Neural cell (in vitro differentiated cells): ENCODE data around the gene C17orf50.

Experiments used
- EP300 ChIP-seq: fragments of 450-650 bp; conservative IDR thresholded peaks from 2 replicates; pipeline ENCODE4 v1.6.1; 2014; ENCODE audit warnings: antibody characterized with exemption, mild to moderate bottlenecking, moderate library complexity; ENCODE audit not compliant: poor library complexity, severe bottlenecking
- EZH2 ChIP-seq: fragments of 200-600, 300-800 bp; shearing (Covaris generic), sonication (generic); IDR thresholded peaks from 2 replicates; pipeline ENCODE4 v1.6.1; 2014; ENCODE audit warnings: antibody characterized with exemption, low read length, borderline replicate concordance, mild to moderate bottlenecking; ENCODE audit not compliant: insufficient read depth, poor library complexity, severe bottlenecking
- MXI1 ChIP-seq: fragments of 450-650 bp; conservative IDR thresholded peaks from 2 replicates; pipeline ENCODE4 v1.6.1; 2014; ENCODE audit warnings: antibody characterized with exemption, mild to moderate bottlenecking; ENCODE audit not compliant: poor library complexity, severe bottlenecking
- POLR2AphosphoS5 ChIP-seq: IDR thresholded peaks from 2 replicates; pipeline ENCODE4 v1.6.1; 2012
- RAD21 ChIP-seq: fragments of 450-650 bp; conservative IDR thresholded peaks from 2 replicates; pipeline ENCODE4 v1.6.1; 2014; ENCODE audit warnings: antibody characterized with exemption, mild to moderate bottlenecking, moderate library complexity
- SMC3 ChIP-seq: fragments of 450-650 bp; conservative IDR thresholded peaks from 2 replicates; pipeline ENCODE4 v1.6.1; 2014; ENCODE audit warnings: antibody characterized with exemption, mild to moderate bottlenecking, moderate library complexity; ENCODE audit not compliant: poor library complexity
- TAF1 ChIP-seq: IDR thresholded peaks from 2 replicates; pipeline ENCODE4 v1.6.1; 2012; ENCODE audit warnings: low read depth
- TF ChIP-seq, protein P1 (sequence below): fragments of 450-650 bp; IDR thresholded peaks from 2 replicates; pipeline ENCODE4 v1.5.1; 2014; ENCODE audit warnings: antibody characterized with exemption, mild to moderate bottlenecking, moderate library complexity; ENCODE audit not compliant: poor library complexity, severe bottlenecking
- TF ChIP-seq, protein P2 (sequence below): IDR thresholded peaks from 2 replicates; pipeline ENCODE4 v1.6.1; 2012; ENCODE audit warnings: borderline replicate concordance

GRCh38 chr17:35766489-35766877, 5.8 kb downstream of the C17orf50 start:
- TF ChIP-seq SMC3 (no peak), EZH2 (no peak), EP300 (no peak), TAF1 (no peak), RAD21 (no peak), POLR2AphosphoS5 (no peak), MXI1 (no peak)
- TF ChIP-seq, protein P1, sequence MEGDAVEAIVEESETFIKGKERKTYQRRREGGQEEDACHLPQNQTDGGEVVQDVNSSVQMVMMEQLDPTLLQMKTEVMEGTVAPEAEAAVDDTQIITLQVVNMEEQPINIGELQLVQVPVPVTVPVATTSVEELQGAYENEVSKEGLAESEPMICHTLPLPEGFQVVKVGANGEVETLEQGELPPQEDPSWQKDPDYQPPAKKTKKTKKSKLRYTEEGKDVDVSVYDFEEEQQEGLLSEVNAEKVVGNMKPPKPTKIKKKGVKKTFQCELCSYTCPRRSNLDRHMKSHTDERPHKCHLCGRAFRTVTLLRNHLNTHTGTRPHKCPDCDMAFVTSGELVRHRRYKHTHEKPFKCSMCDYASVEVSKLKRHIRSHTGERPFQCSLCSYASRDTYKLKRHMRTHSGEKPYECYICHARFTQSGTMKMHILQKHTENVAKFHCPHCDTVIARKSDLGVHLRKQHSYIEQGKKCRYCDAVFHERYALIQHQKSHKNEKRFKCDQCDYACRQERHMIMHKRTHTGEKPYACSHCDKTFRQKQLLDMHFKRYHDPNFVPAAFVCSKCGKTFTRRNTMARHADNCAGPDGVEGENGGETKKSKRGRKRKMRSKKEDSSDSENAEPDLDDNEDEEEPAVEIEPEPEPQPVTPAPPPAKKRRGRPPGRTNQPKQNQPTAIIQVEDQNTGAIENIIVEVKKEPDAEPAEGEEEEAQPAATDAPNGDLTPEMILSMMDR: no peak
- TF ChIP-seq, protein P2, sequence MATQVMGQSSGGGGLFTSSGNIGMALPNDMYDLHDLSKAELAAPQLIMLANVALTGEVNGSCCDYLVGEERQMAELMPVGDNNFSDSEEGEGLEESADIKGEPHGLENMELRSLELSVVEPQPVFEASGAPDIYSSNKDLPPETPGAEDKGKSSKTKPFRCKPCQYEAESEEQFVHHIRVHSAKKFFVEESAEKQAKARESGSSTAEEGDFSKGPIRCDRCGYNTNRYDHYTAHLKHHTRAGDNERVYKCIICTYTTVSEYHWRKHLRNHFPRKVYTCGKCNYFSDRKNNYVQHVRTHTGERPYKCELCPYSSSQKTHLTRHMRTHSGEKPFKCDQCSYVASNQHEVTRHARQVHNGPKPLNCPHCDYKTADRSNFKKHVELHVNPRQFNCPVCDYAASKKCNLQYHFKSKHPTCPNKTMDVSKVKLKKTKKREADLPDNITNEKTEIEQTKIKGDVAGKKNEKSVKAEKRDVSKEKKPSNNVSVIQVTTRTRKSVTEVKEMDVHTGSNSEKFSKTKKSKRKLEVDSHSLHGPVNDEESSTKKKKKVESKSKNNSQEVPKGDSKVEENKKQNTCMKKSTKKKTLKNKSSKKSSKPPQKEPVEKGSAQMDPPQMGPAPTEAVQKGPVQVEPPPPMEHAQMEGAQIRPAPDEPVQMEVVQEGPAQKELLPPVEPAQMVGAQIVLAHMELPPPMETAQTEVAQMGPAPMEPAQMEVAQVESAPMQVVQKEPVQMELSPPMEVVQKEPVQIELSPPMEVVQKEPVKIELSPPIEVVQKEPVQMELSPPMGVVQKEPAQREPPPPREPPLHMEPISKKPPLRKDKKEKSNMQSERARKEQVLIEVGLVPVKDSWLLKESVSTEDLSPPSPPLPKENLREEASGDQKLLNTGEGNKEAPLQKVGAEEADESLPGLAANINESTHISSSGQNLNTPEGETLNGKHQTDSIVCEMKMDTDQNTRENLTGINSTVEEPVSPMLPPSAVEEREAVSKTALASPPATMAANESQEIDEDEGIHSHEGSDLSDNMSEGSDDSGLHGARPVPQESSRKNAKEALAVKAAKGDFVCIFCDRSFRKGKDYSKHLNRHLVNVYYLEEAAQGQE: no peak
